OCI-M2 (cell line): Measurements from ENCODE around the gene RAB12.
"Not testable (repeated sequence)": the region's sequence is repeated elsewhere in the genome, so short reads cannot be mapped to it uniquely, and the experiment has no call there.

Experiments
- DNase-seq: peaks from one replicate; lab custom pipeline; 2025; ENCODE audit not compliant: unreplicated experiment; lab: John Stamatoyannopoulos, UW

Gene RAB12, protein sequence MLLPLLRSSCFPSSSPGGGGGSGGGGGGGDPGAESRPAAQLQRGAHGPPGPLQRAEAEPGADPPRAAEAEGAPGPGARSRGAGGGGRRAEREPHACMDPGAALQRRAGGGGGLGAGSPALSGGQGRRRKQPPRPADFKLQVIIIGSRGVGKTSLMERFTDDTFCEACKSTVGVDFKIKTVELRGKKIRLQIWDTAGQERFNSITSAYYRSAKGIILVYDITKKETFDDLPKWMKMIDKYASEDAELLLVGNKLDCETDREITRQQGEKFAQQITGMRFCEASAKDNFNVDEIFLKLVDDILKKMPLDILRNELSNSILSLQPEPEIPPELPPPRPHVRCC

DNA sequence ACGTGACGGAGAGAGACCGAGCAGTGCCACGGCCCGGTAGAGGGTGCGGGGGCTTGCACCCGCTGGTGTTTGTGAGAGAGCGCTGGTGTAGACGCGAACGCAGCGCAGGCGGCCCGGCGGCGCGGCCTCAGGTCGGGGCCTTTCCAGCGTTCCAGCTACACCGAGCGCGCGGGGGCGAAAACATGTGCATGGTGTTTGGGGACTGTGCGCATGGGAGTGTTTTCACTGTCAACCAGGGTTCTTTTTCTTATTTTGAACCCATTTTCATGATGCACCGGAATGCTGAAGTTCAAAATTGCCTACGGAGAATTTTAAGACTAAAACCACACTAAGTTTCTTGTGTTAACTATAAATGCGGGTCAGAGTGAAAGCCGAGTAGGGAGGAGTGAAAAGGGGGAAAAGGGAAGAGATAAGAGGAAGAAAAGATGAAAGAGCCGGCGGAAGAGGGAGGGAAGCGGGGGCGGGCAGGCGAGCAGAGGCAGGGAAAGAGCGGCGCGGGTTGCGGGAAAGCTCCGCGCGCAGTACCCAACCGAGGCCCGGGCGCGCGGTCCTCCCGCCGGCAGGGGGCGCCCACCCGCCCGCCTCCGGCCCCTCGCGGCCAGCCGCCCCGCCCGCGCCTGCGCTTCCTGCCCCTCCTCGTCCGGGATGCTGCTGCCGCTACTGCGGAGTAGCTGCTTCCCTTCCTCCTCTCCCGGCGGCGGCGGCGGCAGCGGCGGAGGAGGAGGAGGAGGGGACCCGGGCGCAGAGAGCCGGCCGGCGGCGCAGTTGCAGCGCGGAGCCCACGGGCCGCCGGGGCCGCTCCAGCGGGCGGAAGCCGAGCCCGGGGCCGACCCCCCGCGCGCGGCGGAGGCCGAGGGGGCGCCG, at the start of gene RAB12:
TSS of gene RAB12 (plus strand) at position 643 of the 864 bp plus-strand sequence. CDS start at position 646, 3 bp downstream.
- no peak for DNase-seq

DNA sequence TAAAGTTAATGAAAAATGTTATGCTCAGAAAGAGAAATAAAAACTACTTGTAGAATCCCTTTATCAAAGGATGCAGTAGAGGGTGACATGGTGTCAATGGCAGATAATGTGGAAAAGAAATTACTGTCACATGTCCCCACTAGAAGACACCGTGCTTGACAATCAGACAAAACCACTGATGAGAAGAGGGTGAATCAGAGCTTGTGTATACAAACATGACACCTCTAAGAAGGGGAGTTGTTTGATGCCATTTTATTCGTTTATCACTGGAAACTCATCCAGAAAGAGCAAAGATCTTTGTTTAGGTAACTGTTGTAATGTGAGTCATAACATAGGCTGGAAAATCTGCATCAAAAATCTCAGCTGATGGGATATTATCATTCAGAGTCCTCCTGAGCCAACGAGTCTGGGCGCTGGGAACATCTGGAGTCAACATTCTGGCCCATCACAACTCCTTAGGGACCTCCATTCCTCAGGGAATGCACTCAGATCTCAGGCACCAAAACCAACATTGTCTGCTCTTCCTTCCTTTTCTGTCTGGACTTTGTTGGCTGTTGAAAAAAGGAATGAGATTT, 49.5 kb upstream of the RAB12 start:
- DNase-seq, result no peak

GRCh38 chr18:8561123-8561910, 47.9 kb upstream of the RAB12 start:
- DNase-seq, result no peak

DNA sequence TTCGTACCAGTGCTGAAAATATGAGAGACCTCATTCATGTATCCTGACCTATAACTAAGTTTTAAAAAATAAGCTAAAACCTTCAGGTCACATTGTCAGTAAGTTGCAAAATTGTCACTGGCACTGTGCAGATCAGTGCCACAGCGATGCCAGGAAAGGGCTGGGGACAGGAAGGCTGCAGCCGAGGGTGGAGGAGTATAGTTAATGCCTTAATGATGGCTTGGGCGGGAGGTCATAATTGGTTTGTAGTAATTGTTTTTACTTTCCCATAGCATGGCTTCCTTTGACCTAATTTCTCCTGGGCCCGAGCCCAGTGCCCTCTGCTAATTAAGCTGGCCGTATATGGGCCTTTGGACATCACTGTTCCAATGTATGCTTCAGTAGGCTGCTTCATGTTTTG, 47.2 kb upstream of the RAB12 start:
- no peak for DNase-seq

GRCh38 chr18:8562919-8563318, 46.3 kb upstream of the RAB12 start:
- DNase-seq, result no peak

- no peak for DNase-seq
These were observed 37.8 kb upstream of the RAB12 start for GRCh38 chr18:8571399-8571798.

DNA sequence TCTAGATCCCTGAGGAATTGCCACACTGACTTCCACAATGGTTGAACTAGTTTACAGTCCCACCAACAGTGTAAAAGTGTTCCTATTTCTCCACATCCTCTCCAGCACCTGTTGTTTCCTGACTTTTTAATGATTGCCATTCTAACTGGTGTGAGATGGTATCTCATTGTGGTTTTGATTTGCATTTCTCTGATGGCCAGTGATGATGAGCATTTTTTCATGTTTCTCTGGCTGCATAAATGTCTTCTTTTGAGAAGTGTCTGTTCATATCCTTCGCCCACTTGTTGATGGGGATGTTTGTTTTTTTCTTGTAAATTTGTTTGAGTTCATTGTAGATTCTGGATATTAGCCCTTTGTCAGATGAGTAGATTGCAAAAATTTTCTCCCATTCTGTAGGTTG, 35.5 kb upstream of the RAB12 start:
- DNase-seq, result not testable (repeated sequence)

DNA sequence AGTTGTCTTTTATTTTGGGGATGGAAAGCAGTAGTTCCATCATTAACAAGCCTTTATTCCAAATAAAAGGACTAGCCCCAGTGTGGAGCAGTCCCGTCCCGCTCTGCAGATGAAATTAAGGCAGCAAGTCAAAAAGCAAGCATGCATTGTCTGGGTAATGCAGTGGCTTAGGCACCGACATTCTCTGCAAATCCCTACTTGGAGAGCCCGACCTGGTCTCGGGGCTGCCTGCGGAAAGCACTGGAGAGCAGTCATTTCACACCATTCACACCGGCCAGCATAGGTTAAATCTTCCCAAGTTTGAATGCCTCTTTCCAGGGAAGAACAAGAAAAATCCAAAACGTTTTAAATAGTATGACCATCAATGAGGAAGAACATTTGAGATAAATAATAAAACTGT, 24.4 kb upstream of the RAB12 start:
- DNase-seq, result no peak

DNA sequence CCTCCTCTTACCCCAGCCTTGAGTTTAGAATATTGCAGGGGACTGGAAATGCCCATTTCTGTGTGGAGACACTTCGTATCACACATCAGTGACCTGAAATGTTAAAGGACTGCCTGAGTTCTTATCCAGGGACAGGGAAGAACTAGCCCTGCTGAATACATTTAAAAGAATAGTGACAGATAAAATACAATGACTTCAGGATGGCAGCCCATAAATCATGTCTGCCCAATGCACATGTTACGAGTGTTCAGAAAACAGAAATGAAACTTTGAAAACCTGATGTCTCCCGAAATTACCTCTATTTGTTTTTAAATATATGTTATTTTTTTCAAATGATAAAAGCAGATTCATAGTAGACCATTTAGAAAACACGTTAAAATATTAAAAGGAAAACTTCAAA, 22.3 kb upstream of the RAB12 start:
- no peak for DNase-seq

DNA sequence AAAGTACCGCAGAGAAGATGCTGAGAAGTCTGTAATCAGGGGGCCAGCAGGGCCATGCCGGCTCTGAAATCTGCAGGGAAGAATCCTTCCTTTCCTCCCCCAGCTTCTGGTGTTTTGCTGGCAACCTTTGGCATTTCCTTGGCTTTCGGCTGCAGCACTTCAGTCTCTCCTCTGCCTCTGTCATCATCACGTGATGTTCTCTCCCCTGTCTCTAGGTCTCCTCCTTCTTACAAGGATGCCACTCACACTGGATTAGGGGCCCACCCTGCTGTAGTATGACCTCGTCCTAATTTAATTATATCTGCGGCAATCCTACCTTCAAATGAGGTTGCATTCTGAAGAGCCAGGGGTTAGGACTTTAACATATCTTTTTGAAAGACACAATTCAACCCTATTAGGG, 13.8 kb upstream of the RAB12 start:
- DNase-seq, result no peak

DNA sequence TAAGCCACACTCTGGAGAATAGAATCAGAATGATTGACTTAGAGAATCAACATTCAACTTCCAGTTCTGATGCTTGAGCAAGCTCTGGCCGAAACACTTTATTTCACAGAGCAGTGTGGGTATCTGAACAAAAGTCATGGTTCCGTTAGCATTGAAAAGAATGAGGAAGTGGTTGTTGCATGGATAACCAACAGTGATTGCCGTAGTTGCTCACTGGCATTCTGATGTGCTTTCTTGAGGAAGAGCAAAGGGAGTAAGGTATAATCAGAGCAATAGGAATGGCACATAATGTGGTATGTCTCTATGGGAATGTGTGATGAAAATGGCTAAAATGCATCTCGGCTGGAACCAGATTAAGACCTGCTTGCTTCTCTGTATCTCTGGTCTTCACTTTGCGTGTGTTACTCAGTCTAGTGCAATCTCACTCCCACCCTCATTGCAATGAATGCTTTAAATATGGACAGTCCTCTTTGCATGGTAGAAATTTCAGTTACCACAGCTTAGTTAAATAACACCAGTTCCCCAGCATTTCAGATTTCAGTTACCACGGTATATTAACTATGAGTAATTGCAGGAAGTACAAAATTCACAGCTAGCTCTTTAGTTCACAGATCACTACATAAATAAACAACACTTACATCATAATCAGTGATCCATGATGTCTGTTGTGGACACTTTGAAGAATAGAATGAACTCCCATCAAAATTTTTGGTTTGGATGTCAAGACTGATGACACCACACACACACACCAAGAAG, 7.8 kb upstream of the RAB12 start:
- DNase-seq, result no peak

DNA sequence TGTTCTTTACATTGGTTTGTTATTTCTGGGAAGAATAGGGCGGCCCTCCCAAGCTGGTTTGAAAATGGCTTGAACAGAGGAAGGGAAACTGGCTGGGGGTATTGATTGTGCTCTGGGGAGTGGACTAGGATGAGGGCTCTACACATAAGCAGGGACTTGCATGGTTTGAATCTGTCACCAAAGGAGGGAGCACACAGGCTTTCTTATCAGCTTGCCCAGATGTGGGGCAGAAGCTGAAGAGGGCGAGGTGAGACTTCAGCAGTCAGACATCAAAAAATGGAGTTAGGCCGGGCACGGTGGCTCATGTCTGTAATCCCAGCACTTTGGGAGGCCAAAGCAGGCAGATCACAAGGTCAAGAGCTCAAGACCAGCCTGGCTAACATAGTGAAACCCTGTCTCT, 7.2 kb upstream of the RAB12 start:
- DNase-seq, result no peak

GRCh38 chr18:8602557-8602956, 6.7 kb upstream of the RAB12 start:
- DNase-seq, result no peak

DNA sequence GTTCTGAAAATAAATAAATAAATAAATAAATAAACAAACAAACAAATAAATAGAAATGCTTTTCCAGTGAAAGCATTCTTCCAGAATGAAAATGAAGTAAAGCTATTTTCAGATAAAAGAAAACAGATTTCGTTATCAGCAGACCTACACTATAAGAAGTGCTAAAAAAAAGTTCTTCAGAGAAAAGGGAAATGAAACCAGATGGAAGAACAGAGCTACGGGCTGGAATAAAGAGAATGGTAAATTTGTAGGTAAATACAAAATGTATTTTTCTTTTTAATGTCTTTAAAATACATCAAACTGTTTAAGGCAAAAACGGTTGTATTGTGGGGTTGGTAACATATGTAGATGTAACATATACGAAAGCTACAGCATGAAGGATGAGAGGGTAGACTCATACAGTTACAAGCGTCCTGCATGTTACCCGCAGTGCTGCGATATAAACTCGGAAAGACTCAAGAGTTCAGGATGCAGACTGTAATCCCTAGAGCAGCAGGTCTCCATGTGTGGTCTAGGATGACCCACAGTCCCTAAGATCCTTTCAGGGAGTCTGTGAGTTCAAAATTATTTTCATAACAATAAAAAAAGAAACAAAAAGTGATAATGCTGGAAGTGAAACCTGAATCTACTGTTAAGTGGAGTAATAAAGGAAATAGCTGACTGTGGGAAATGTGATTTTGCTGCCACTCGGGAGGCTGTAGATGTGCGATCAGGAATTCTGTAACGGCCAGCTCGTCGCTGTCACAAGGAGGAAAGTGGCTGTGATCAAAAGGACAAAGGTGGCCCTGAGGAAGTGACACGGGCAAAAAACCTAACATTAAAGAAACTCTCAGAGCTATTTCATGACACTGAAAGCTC, 5.3 kb upstream of the RAB12 start:
- no peak for DNase-seq

DNA sequence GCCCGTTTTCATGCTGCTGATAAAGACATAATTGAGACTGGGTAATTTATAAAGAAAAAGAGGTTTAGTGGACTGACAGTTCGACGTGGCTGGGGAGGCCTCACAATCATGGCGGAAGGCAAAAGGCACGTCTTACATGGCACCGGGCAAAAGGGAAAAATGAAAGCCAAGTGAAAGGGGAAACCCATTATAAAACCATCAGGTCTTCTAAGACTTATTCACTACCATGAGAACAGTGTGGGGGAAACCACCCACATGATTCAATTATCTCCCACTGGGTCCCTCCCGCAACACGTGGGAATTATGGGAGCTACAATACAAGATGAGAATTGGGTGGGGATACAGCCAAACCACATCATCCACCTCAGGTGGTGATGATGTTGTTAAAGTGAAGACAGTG, 3.3 kb upstream of the RAB12 start:
- no peak for DNase-seq

- DNase-seq, result no peak
These were observed 1.2 kb upstream of the RAB12 start for GRCh38 chr18:8607776-8608742.

DNA sequence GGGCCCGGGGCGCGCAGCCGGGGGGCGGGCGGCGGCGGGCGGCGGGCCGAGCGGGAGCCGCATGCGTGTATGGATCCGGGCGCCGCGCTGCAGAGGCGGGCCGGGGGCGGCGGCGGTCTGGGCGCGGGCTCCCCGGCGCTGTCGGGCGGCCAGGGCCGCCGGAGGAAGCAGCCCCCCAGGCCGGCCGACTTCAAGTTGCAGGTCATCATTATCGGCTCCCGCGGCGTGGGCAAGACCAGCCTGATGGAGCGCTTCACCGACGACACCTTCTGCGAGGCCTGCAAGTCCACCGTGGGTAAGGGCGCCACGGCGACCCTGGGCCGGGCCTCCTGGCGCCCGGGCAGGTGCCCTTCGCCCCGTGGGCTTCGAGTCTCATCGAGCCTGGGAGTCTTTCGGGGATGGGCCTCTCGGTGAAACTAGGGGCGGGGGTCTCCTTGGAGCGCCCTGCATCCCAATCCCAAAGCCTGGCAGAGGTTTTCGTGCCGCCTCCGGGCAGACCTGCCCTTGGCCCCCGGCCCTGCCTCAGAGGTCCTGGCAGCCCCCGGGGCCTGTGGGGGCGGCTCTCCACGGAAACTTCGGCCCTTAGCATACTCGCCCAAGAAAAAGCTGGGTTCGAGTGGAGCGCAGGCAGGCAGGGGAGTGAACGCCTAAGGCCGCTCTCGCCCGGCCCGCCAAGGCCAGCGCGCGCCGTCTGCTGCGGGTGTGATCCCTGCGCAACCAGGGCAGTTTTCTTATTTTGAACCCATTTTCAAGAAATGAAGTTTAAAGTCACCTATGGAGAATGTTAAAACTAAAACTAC, 622 bp downstream of the RAB12 start:
- no peak for DNase-seq

DNA sequence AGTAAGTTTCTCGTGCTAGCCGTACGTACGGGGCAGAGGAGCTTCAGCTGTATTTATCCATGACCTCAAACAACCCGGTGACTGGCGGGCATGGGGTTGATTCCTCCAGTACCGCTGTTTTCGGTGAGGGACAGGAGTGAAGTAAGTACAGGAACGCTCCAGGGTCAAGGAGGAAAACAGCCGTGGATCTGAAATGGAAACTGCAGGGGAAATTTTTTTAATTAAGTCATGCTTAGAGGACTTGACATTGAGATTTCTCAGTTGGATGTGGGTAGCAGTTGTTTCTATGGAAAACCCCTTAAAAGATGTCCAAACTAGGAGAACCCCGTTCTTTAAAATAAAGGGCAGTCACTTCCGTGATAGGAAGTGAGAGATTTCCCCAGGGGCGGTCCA, 1.2 kb downstream of the RAB12 start:
- DNase-seq, result no peak
